IPS-18c (cell line): ENCODE measurements around the gene BPIFB4.

Source experiments
- H3K4me3 ChIP-seq: 2 replicates; pipeline ENCODE4 v1.7.0; 2013; ENCODE audit warnings: low read depth, mild to moderate bottlenecking, low read length, moderate library complexity; ENCODE audit not compliant: insufficient read depth
- H3K9me3 ChIP-seq: one replicate; pipeline ENCODE4 v1.6.1; 2013; ENCODE audit warnings: mild to moderate bottlenecking, low read length, moderate library complexity; ENCODE audit not compliant: control insufficient read depth, insufficient read depth

Gene BPIFB4

DNA sequence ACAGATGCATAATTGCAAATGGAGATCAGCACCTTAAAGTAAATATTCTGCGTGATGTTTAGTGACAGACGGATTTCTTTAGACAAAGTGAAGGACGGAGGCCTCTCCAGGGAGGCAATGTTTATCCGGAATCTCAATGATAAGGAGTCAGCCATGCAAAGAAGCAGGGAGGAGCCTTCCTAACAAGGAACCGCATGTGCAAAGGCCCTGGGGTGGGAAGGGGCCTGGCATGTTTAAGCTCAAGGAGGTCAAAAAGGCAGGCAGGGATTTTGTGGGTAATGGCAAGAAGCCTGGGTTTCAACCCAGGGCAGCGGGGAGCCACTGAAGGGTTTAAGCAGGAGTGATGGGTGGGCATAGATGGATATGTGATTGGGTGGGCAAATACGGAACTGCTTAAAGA is 25.1 kb upstream of the BPIFB4 start:
- H3K9me3 ChIP-seq, result no peaks in the 10 kb centered on the region
- no peak overlapping the region for H3K4me3 ChIP-seq

DNA sequence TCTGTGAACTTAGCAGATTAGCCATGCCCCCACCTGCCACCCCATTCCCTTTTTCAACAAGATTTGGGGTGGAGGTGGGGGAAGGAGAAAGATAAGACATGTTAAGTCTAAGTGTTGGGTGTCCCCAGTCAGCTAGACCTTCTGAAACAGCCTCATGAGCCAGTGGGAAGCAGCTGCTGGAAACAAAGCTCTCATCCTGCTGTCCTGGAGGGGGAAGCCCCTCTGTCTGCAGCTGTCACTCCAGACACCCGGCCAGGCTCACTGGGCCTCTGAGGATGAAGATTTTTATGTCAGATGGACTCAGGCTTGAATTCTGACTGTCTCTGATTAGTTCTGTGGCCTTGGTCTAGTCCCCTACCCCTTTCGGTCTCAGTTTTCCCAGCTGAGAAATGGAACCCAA is 24.7 kb upstream of the BPIFB4 start:
- H3K9me3 ChIP-seq, result no peaks in the 10 kb centered on the region
- H3K4me3 ChIP-seq, result no peak overlapping the region

DNA sequence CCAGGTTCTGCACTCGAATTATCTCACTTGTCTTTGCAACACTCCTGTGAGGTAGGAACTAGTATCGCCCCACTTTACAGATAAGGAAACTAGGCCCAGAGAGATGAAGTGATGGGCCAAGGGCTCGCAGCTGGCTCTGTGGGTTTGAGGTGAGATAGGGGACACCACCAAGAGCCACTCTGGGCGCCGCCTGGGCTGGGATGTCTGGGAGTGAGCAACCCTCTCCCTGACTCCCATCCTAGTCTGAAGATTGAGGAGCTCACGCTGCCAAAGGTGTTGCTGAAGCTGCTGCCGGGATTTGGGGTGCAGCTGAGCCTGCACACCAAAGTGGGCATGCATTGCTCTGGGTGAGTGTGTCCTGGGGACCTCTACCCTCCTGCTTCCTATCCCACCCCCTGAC is 20.3 kb upstream of the BPIFB4 start:
- no peaks in the 10 kb centered on the region for H3K9me3 ChIP-seq
- no peak overlapping the region for H3K4me3 ChIP-seq

DNA sequence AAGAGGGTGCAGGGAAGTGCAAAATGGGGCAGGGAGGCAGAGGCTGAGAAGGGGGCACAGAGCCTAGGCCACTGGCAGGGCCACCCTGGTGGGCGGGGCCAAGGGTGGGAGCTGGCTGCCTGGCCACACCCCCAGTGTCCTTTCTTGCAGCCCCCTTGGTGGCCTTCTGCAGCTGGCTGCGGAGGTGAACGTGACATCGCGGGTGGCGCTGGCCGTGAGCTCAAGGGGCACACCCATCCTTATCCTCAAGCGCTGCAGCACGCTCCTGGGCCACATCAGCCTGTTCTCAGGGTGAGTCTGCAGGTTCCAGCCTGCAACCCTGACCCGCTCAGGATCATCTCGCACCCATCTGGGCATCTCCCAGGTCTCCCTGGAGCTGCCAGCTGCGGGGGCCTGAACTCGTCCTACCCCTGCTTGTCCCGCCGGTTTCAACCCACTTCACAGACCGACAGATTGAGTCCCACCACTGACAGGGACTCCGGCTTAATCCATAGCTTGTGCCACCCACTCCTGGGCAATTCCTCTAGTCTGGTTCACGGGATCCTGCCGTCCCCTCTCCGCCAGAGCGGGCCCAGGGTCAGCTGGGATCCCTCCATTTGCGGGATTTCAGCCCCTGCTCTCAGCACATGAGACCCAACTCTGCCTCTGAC is 19.6 kb upstream of the BPIFB4 start:
- no peaks in the 10 kb centered on the region for H3K9me3 ChIP-seq
- no peak overlapping the region for H3K4me3 ChIP-seq

DNA sequence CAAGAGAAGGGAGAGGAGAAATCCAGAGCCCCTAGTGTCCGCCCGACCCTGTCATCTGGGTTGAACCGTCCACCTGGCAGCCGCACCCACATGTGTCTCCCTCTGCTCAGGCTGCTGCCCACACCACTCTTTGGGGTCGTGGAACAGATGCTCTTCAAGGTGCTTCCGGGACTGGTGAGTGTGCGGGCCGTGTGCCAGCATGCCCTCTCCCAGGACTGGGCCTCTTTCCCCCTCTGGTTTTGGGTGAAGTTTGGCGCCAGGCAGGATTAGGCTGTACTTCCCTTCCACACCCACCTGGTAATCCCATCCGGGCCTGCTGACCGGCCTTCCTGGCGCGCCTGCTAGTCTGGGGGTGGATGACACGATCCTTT is 17.8 kb upstream of the BPIFB4 start:
- H3K9me3 ChIP-seq, result no peaks in the 10 kb centered on the region
- no peak overlapping the region for H3K4me3 ChIP-seq

DNA sequence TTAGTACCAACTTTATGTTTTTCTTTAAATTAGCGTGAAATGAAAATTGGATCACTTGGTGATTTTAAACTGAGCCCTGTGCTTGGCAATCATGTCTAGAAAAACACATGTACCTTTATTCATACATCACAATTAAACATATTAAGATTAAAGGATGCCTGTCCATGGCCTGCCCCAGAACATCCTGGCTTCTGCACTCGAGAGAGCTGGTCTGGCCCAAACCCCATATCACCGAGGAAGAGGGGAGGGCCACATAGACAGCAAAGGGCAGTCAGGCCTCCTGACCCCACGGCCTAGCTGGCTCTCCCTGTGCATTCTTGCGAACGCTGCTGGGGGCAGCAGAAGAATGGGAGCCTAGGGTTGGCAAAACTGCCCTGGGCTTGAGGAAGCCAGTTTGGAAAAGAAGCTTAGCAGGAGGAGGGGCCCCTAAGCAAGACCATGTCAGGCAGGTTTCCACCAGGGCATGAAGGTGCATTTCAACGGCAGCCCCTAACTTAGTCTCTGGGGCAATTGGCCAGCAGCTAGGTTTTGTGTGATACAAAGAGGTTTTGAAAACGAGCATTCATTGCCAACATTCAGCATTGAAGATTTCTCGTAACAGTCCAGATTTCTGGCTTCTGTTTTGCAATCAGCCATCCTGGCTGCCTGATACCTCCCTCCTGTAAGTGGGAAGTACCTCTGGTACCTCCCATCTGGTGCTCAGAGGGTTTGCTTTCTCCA is 17.2 kb upstream of the BPIFB4 start:
- Histone ChIP-seq H3K4me3 (no peak overlapping the region), H3K9me3 (no peaks in the 10 kb centered on the region)

DNA sequence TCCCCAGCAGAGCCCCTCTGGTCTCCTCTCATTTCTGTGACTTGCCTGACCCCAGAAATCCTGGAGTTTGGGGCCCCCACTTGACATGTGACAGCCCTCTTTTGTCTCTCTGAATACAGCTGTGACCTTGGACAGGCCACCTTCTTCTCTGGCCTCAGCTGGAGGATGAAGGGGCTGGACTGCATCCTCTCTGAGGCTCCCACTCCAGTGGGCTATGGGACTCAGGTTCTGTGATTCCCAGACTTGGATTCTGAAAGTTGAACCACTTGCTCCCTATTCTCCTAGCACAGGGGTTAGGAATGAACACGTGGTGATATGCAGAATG is 16.7 kb upstream of the BPIFB4 start:
- H3K4me3 ChIP-seq, result no peak overlapping the region
- H3K9me3 ChIP-seq, result no peaks in the 10 kb centered on the region

DNA sequence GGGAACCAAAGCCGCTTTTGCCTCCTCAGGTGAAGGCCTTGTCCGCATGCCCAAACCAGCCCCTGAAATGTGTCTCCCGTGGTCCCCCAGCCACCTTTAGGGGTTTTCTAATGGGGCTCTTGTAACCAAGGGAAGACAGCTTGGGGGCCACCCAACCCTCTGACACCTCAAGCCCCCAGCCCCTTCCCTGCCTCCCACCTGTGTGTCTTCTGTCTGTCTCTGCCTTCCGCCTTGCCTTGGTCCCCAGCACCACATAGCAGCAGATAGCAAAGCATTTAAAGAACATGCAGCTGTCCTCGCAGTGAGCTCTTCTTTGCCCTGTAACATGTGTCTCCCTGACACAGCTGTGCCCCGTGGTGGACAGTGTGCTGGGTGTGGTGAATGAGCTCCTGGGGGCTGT is 16.2 kb upstream of the BPIFB4 start:
- H3K9me3 ChIP-seq, result no peaks in the 10 kb centered on the region
- H3K4me3 ChIP-seq, result no peak overlapping the region

DNA sequence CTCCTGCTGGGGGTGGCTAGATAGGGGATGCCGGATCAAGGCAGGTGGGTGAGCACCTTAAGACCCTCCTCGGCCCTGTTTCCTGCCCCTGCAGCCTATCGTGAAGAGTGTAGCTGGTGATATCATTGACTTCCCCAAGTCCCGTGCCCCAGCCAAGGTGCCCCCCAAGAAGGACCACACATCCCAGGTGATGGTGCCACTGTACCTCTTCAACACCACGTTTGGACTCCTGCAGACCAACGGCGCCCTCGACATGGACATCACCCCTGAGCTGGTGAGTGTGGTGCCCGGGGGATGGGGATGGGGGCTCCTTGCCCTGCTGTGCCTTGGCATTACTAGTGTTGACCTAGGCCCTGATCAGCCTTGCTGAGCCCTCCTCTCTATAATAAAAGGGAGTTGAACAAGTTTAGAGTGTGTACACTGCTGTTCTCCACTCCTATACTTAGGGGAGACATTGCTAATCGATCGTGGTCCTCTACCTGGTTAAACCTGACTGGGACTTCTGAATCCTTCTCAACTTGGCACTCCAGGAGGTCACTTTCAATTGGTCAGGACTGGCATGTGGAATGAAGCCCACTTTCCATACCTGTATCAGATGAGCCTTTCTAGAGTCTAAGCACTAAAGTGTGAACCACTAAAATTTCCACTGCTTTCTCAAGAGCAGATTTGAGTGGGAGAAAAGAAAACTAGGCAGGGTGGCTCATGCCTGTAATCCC is 14.7 kb upstream of the BPIFB4 start:
- no peaks in the 10 kb centered on the region for H3K9me3 ChIP-seq
- H3K4me3 ChIP-seq, result no peak overlapping the region

DNA sequence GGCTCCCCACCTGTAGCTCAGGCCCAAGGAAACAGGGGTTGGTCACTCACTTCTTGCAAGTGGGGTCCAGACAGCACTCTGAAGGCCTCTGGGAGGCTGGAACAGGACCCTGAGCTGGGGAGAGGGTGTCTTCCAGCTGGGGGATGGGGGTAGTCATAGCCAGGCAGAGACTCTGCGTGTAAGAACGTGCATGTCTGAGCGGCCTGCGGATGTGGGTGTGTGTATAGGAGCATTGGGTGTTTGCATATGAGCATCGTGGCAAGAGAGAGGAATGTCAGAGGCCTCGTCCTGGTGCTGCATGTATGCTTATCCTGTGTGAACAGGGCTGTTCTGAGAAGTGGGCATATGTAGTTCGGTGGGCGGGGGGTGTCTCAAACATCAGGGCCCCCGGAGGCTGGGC is 13.7 kb upstream of the BPIFB4 start:
- Histone ChIP-seq H3K4me3 (no peak overlapping the region), H3K9me3 (no peaks in the 10 kb centered on the region)

DNA sequence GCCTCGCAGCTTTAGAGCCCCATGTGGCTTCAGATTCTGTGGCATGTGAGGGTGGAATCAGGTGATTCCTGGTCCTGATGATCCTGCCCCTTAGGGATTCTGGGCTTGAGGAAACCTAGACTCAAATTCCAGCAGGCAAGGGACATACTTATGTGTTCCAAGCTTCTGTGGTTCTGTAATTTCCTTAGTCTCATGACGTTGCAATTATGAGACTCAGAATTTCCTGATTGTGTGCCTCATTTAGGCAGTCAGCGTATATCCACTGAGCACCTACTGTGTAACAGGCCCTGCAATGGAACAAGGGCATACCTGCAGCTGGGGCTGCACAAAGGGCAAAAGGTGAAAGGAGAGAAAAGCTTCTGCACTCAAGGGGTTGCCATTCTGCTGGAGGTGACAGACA is 11.6 kb upstream of the BPIFB4 start:
- H3K9me3 ChIP-seq, result no peaks in the 10 kb centered on the region

DNA sequence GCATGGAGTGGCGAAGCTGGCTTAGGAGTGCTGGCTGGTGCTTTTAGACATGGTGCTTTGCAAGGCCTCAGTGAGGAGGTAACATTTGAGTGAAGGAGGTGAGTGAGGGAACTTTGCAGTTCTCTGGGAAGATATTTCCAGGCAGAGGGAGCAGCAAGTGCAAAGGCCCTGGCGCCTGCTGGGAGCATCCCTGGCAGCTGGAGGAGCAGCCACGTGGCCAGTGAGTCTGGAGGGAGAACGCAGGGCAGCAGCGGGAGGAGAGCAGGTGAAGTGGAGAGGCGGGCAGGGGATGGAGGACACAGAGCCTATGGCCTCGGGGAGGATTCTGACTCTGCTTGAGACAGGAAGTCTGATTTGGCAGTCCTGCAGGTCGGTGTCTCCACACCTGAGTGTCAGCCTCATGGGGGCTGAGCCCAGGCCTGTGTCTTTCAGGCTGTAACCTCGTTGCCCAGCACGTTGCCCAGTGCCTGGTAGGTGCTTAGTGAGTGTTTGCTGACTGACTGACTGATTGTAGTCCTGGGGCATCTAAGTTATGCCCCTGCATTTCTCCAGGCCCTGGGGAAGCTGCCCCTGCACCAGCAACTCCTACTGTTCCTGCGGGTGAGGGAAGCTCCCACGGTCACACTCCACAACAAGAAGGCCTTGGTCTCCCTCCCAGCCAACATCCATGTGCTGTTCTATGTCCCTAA is 11.0 kb upstream of the BPIFB4 start:
- no peaks in the 10 kb centered on the region for H3K9me3 ChIP-seq
- no peak overlapping the region for H3K4me3 ChIP-seq

More for the DNA sequence above, 11.6 kb upstream of the BPIFB4 start:
- no peak overlapping the region for H3K4me3 ChIP-seq

DNA sequence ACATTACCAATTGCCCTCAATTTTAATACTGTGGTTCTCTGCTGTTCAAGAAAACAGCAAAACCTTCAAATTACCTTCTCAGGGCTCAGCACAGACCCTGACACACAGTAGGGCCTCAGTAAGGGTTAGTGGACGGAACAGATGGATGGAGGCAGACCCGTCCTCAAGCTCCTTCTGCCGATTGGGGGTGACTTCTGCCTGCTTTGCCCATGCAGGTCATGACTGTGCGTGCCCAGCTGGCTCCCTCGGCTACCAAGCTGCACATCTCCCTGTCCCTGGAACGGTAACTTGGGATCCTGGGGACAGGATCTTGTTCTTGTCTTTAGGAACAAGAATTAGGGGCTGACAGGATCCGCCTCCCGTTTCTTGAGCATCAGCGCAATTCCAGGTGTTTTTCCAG is 9.8 kb upstream of the BPIFB4 start:
- Histone ChIP-seq H3K9me3 (no peaks in the 10 kb centered on the region), H3K4me3 (no peak overlapping the region)

DNA sequence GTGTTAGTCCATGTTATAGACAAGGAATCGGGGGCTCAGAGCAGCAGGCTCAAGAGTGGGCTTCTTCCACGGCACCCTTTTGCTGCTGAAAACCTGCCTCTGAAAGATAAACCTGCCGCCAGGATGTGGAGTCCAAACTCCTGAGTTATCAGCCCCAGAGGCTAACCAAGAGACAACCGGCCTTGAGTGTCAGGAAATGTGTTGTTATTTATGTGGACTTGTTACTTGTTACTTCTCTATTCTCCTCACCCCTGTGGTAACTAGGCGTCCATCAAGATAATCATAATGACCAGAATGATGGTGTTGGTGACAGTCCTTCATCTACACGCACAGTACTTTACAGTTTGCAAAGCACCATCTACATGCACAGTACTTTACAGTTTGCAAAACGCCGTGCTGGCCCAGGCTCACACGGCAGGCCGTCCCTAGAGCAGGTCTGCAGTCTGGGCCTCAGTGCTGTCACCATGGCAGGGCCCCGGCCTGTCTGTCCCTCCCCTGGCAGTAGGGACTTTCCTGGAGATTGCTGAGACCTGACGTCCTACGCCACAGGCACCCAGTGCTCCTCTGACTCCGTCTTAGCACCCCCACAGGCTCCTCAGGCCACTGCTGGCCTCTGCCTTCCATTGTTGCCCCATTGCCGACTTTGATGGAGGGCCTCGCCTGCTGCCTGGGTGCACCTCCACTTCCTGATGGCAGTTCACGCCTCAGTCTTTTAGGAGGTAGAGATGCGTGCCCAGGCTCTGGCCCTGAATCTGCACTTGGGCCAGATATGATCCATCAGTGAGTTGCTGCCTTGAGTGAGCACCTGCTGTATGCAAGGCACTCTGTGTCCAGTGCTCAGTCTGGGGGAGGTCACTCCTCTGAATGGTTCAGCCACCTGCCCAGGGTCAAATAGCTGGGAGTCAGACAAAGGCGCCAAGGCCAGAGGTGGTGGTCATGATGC is 9.1 kb upstream of the BPIFB4 start:
- no peak overlapping the region for H3K4me3 ChIP-seq
- H3K9me3 ChIP-seq, result no peaks in the 10 kb centered on the region

DNA sequence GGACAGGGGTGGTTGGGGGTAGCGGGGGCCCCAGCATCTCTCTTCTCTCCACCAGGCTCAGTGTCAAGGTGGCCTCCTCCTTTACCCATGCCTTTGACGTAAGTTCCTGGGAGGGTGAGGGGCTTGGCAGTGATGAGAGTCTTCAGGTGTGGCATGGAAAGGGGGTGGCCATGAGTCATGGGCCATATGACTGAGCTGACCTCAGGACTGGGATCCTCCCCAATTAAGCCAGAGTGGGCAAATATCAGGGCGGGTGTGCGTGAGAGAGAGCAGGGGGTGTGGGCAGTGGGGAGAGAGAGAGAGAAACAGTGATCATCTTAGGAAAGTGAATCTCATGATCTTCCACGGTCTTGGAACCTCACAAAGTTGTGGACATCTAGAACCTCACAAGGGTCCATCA is 8.2 kb upstream of the BPIFB4 start:
- H3K4me3 ChIP-seq, result no peak overlapping the region
- no peaks in the 10 kb centered on the region for H3K9me3 ChIP-seq

DNA sequence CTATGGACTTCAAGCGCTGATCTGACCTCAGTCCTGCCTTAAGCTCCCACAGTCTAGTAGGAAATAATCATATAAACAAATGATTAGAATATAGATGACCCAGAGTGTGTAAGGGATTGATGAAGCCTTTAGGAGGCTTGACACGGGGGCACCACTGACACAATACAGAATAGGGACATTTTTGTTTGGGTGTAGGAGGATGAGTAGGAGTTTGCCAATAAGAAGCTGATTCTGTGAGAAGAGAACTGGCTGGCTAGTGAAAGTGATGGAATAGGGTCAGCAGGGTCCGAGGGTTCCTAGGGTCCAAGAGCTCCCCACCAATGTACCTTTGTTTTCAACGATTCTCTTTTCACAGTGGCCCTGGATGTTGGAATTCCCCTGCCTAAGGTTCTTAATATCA is 7.1 kb upstream of the BPIFB4 start:
- Histone ChIP-seq H3K9me3 (no peaks in the 10 kb centered on the region), H3K4me3 (no peak overlapping the region)

DNA sequence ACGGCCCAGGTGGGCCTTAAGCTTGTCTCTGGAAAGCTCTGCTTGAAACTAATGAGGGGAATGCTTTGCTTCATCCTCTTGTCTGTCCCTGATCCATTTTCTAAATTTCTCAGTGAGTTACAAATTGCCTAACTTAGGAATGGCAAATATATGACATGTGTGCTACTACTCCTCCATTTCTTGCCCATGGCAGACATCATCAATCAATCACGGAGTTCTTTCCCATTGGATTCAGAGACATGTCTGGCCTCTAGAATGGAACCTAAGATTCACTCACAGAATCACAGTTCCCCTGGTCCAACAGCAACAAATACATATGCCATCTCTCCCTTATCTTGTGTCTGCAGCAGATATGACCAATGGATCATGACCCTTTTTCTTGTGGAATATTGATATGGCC is 6.6 kb upstream of the BPIFB4 start:
- no peaks in the 10 kb centered on the region for H3K9me3 ChIP-seq
- no peak overlapping the region for H3K4me3 ChIP-seq
